T-helper 2 cell treated with Interferon-gamma antibody and Interleukin-4, amounts not matched to agents 100 ng/mL and 5 ng/mL, for 36 hours (primary cell): ENCODE results near the gene PRPF31. TPM values are rescaled to one million over a fixed set of nuclear protein-coding genes. Genes with fewer than 3 reads are reported as not detected.

Source experiments
- total RNA-seq: library from RNA; stranded (reverse); gene quantifications from 2 replicates; pipeline ENCODE4 v1.2.3, GENCODE V29; 2022

Gene PRPF31
- total RNA-seq, 1 donor from 2014 or later: 71.3 TPM

Other genes starting within 250 kb of the PRPF31 start
- gene MYADM, start 247.9 kb upstream of the PRPF31 start, total RNA-seq: 122 and 124 TPM in 2 replicates
- 0.50 TPM in 1 of 2 replicates, not detected in the other for gene PRKCG, start 233.6 kb upstream of the PRPF31 start, total RNA-seq
- not detected in 2 replicates for gene CACNG7, start 206.5 kb upstream of the PRPF31 start, total RNA-seq
- gene CACNG8, start 152.8 kb upstream of the PRPF31 start, total RNA-seq: not detected in 2 replicates
- gene CACNG6, start 124.1 kb upstream of the PRPF31 start, total RNA-seq: not detected in 2 replicates
- gene VSTM1, start 51.9 kb upstream of the PRPF31 start, total RNA-seq: not detected in 2 replicates
- not detected in 2 replicates for gene TARM1, start 34.4 kb upstream of the PRPF31 start, total RNA-seq
- 0.14 TPM in 1 of 2 replicates, not detected in the other for gene OSCAR, start 15.0 kb upstream of the PRPF31 start, total RNA-seq
- gene NDUFA3, start 12.9 kb upstream of the PRPF31 start, total RNA-seq: 109 and 114 TPM in 2 replicates
- gene TFPT, start 97 bp upstream of the PRPF31 start, total RNA-seq: 32.0 and 38.2 TPM in 2 replicates
- gene CNOT3, start 22.0 kb downstream of the PRPF31 start, total RNA-seq: 61.0 and 61.1 TPM in 2 replicates
- 6.4 and 7.0 TPM in 2 replicates for gene LENG1, start 44.0 kb downstream of the PRPF31 start, total RNA-seq
- gene TMC4, start 57.4 kb downstream of the PRPF31 start, total RNA-seq: 3.5 and 3.9 TPM in 2 replicates
- gene MBOAT7, start 73.8 kb downstream of the PRPF31 start, total RNA-seq: 107 and 115 TPM in 2 replicates
- gene TSEN34, start 75.6 kb downstream of the PRPF31 start, total RNA-seq: 7.3 and 8.9 TPM in 2 replicates
- gene RPS9, start 85.1 kb downstream of the PRPF31 start, total RNA-seq: 1,209 and 1,241 TPM in 2 replicates
- gene LILRB3, start 107.3 kb downstream of the PRPF31 start, total RNA-seq: 0.14 and 0.61 TPM in 2 replicates
- gene LILRA6, start 127.0 kb downstream of the PRPF31 start, total RNA-seq: 0.20 TPM in 1 of 2 replicates, not detected in the other
- gene LILRB5, start 141.5 kb downstream of the PRPF31 start, total RNA-seq: not detected in 2 replicates
- gene LILRB2, start 165.4 kb downstream of the PRPF31 start, total RNA-seq: not detected in 2 replicates
- gene LILRA5, start 197.4 kb downstream of the PRPF31 start, total RNA-seq: not detected in 2 replicates
- not detected in 2 replicates for gene LILRA4, start 223.4 kb downstream of the PRPF31 start, total RNA-seq
- 81.2 and 82.9 TPM in 2 replicates for gene LAIR1, start 249.2 kb downstream of the PRPF31 start, total RNA-seq